ENCODE results near the gene CDH4. TPM values are rescaled to one million over a fixed set of nuclear protein-coding genes. Genes with fewer than 3 reads are reported as not detected.

The CDH4 gene
- total RNA-seq, 1 experiment from 2014 or later: not detected

GRCh38 chr20:61662968-61663331, 410.9 kb downstream of the CDH4 start:
- in situ Hi-C loops (cut with HindIII; ENCODE audit: low pct_unique_long_range_greater_than_20kb, low sequenced_read_pairs): no loop called here
- intact Hi-C loops (cut with micrococcal nuclease; ENCODE audit: unreplicated experiment): no loop called here
- Histone ChIP-seq H3K27ac (ENCODE audit: low read length) (no peak overlapping the region), H3K36me3 (ENCODE audit: control insufficient read depth, insufficient read depth, low read length) (no peaks in the 10 kb centered on the region), H3K27me3 (ENCODE audit: control insufficient read depth, insufficient read depth, low read length) (no peaks in the 10 kb centered on the region; the same call in 1 of the 2 replicates), H3K4me1 (ENCODE audit: control insufficient read depth, insufficient read depth, low read length) (no peaks in the 10 kb centered on the region), H3K9me3 (ENCODE audit: control insufficient read depth, insufficient read depth, low read depth, low read length) (no peaks in the 10 kb centered on the region), H3K4me3 (ENCODE audit: low read depth in 2 of 2, low read length in 2 of 2) (no peak overlapping the region)
- ATAC-seq (no peak), DNase-seq (ENCODE audit: low read depth, low spot score) (no peak)
- no TSS peak for BruUV-seq (replicated peaks)
- TF ChIP-seq CTCF (IDR thresholded peaks at IDR 0.05) (no peak), REST (IDR thresholded peaks at IDR 0.05; ENCODE audit: insufficient read depth in 1 of 2, low read depth in 2 of 2, low read length in 1 of 2) (no peak), SIN3A (IDR thresholded peaks at IDR 0.05; ENCODE audit: borderline replicate concordance, insufficient read depth, low read depth, low read length) (no peak), POLR2AphosphoS5 (IDR thresholded peaks at IDR 0.05; ENCODE audit: low read depth, low read length) (no peak), TCF7L2 (IDR thresholded peaks at IDR 0.05; ENCODE audit: low read depth, low read length) (no peak)
- POLR2A ChIA-PET: no interaction called here
- CTCF ChIA-PET: no interaction called here

- ChIA-PET POLR2A (no interaction called here), CTCF (no interaction called here)
- no peak for TF ChIP-seq CTCF (IDR thresholded peaks at IDR 0.05)
- Histone ChIP-seq H3K9me3 (ENCODE audit: control insufficient read depth, insufficient read depth, low read depth, low read length) (no peaks in the 10 kb centered on the region), H3K27ac (ENCODE audit: low read length) (no peak overlapping the region), H3K27me3 (ENCODE audit: control insufficient read depth, insufficient read depth, low read length) (no peaks in the 10 kb centered on the region; the same call in 1 of the 2 replicates), H3K36me3 (ENCODE audit: control insufficient read depth, insufficient read depth, low read length) (no peaks in the 10 kb centered on the region), H3K4me3 (ENCODE audit: low read depth in 2 of 2, low read length in 2 of 2) (no peak overlapping the region), H3K4me1 (ENCODE audit: control insufficient read depth, insufficient read depth, low read length) (no peaks in the 10 kb centered on the region)
- no TSS peak for BruUV-seq (replicated peaks)
- no peak for ATAC-seq
- intact Hi-C loops (cut with micrococcal nuclease; ENCODE audit: unreplicated experiment) (no loop called here), in situ Hi-C loops (cut with HindIII; ENCODE audit: low pct_unique_long_range_greater_than_20kb, low sequenced_read_pairs) (no loop called here)
- no peak for DNase-seq (ENCODE audit: low read depth, low spot score)
These were observed 411.7 kb downstream of the CDH4 start for GRCh38 chr20:61663521-61664425.
